Ascending aorta (tissue), 2 donors: ENCODE results near the gene PEAK1. TPM values are rescaled to one million over a fixed set of nuclear protein-coding genes. Genes with fewer than 3 reads are reported as not detected.

Experiments used
- DNase-seq, 2 donors: peaks; one replicate each; pipeline ENCODE4 v3.0.0-alpha.2; 2019; ENCODE audit warnings: low spot score in 2 of 2
- H3K27ac ChIP-seq, 2 donors: fragments of 200-600 bp; sonication (generic); one replicate each; pipeline ENCODE4 v1.5.1; 2016 to 2017; ENCODE audit warnings: mild to moderate bottlenecking in 1 of 2
- H3K27me3 ChIP-seq: fragments of 200-600 bp; sonication (generic); one replicate; pipeline ENCODE4 v1.5.1; 2017
- H3K36me3 ChIP-seq, 2 donors: fragments of 200-600 bp; sonication (generic); one replicate each; pipeline ENCODE4 v1.5.1; 2016
- H3K4me1 ChIP-seq, 2 donors: fragments of 200-600 bp; sonication (generic); one replicate each; pipeline ENCODE4 v1.5.1; 2016 to 2017; ENCODE audit warnings: mild to moderate bottlenecking in 1 of 2
- H3K4me3 ChIP-seq, 2 donors: fragments of 200-600 bp; sonication (generic); one replicate each; pipeline ENCODE4 v1.5.1; 2016 to 2017; ENCODE audit warnings: mild to moderate bottlenecking in 1 of 2
- H3K9me3 ChIP-seq, 2 donors: fragments of 200-600 bp; sonication (generic); one replicate each; pipeline ENCODE4 v1.5.1; 2016
- CTCF ChIP-seq, 3 experiments: fragments of 200-600 bp in 2 of 3; fragments of 450-650 bp in 1 of 3; sonication (generic) in 2 of 3; IDR thresholded peaks; one replicate each; pipeline ENCODE4 v1.5.1; 2016 to 2019; ENCODE audit warnings: antibody characterized with exemption in 3 of 3, mild to moderate bottlenecking in 1 of 3, moderate library complexity in 1 of 3
- intact Hi-C: fragments of 100-400 bp; cut with DNase I; formaldehyde crosslinking; loops from one replicate; pipeline ENCODE4 v1.15.1; 2023
- total RNA-seq: library from RNA; depleted of rRNA; stranded (reverse); fragments of >200 nt; gene quantifications from one replicate; pipeline ENCODE4 v1.1.0, GENCODE V29; 2016

Gene PEAK1
- total RNA-seq, 1 donor from 2014 or later: 53.7 TPM

- Histone ChIP-seq H3K4me1 (no peaks in the 10 kb centered on the region), H3K4me3 (no peak overlapping the region), H3K27me3 (no peaks in the 10 kb centered on the region), H3K9me3 (peaks cover 0 to 19% of the 10 kb centered on the region in 2 donors), H3K27ac (no peak overlapping the region), H3K36me3 (peaks cover 4 to 17% of the 10 kb centered on the region in 2 donors)
- intact Hi-C loops: no loop called here
- TF ChIP-seq CTCF (IDR thresholded peaks at IDR 0.05): no peak
- no peak for DNase-seq
Observed at GRCh38 chr15:77196381-77196780, 223.5 kb downstream of the PEAK1 start.

GRCh38 chr15:77195586-77195985 is 224.3 kb downstream of the PEAK1 start:
- TF ChIP-seq CTCF (IDR thresholded peaks at IDR 0.05): no peak
- peaks cover 0 to 19% of the 10 kb centered on the region in 2 donors for H3K9me3 ChIP-seq
- no peaks in the 10 kb centered on the region for H3K4me1 ChIP-seq
- no peaks in the 10 kb centered on the region for H3K27me3 ChIP-seq
- no peak for DNase-seq
- no peak overlapping the region for H3K27ac ChIP-seq
- intact Hi-C loops: no loop called here
- no peak overlapping the region for H3K4me3 ChIP-seq
- peaks cover 4 to 17% of the 10 kb centered on the region in 2 donors for H3K36me3 ChIP-seq

GRCh38 chr15:77192451-77192850 is 227.5 kb downstream of the PEAK1 start:
- Histone ChIP-seq H3K36me3 (no peaks in the 10 kb centered on the region), H3K4me1 (peaks cover 0 to under 1% of the 10 kb centered on the region in 2 donors), H3K27ac (no peak overlapping the region), H3K27me3 (no peaks in the 10 kb centered on the region), H3K9me3 (no peaks in the 10 kb centered on the region), H3K4me3 (no peak overlapping the region)
- TF ChIP-seq CTCF (IDR thresholded peaks at IDR 0.05): no peak
- no peak for DNase-seq
- intact Hi-C loops: no loop called here

- Histone ChIP-seq H3K4me1 (peaks cover 0 to 3% of the 10 kb centered on the region in 2 donors), H3K9me3 (no peaks in the 10 kb centered on the region), H3K27me3 (no peaks in the 10 kb centered on the region), H3K4me3 (no peak overlapping the region), H3K36me3 (no peaks in the 10 kb centered on the region), H3K27ac (no peak overlapping the region)
- no peak for TF ChIP-seq CTCF (IDR thresholded peaks at IDR 0.05)
- intact Hi-C loops: no loop called here
- no peak for DNase-seq
Observed at GRCh38 chr15:77191230-77191834, 228.6 kb downstream of the PEAK1 start.

- peak in 1 of 2 donors; percentile 70 for DNase-seq
- intact Hi-C loops: no loop called here
Observed at GRCh38 chr15:77187751-77188464, 232.0 kb downstream of the PEAK1 start.

More at GRCh38 chr15:77187751-77188464, 232.0 kb downstream of the PEAK1 start:
- Histone ChIP-seq H3K4me1 (peaks cover 0 to 3% of the 10 kb centered on the region in 2 donors), H3K36me3 (no peaks in the 10 kb centered on the region), H3K4me3 (no peak overlapping the region), H3K27ac (peak overlapping the region; percentile 47 to 57), H3K9me3 (no peaks in the 10 kb centered on the region), H3K27me3 (no peaks in the 10 kb centered on the region)
- no peak for TF ChIP-seq CTCF (IDR thresholded peaks at IDR 0.05)
